HFF-Myc (cell line): Measurements from ENCODE around the gene SLC16A10.

Source experiments
- DNase-seq: peaks from one replicate; pipeline ENCODE4 v3.0.0-alpha.2; 2011; ENCODE audit warnings: low read depth; ENCODE audit errors: extremely low read depth
- H3K4me3 ChIP-seq: replicated peaks from 2 replicates; pipeline ENCODE4 v1.5.1; 2011; ENCODE audit warnings: low read depth, mild to moderate bottlenecking, control low read depth, low read length
- TF ChIP-seq, protein P1 (sequence below): IDR thresholded peaks from 2 replicates; pipeline ENCODE4 v1.5.1; 2012; ENCODE audit warnings: mild to moderate bottlenecking, low read depth, low read length, control low read depth; ENCODE audit errors: missing control alignments

The SLC16A10 gene

DNA sequence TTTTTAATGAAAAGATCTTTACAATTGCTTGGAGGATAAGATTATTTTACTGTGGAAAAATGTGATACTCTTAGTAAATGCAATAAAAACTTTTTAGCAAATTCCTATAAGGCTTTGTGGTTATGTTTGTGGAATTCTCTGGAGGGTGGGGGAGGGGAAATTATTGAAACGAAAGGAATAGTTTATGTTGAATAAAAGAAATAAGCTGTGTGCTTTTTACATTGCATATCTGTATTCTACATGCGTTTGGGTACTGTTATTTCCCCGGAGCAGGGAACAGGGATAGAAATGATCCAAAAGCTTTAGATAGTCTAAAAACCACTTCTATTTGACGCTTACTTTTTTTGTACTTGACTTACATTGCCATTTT, 143.8 kb downstream of the SLC16A10 start:
- H3K4me3 ChIP-seq: no peak overlapping the region
- TF ChIP-seq, protein P1, sequence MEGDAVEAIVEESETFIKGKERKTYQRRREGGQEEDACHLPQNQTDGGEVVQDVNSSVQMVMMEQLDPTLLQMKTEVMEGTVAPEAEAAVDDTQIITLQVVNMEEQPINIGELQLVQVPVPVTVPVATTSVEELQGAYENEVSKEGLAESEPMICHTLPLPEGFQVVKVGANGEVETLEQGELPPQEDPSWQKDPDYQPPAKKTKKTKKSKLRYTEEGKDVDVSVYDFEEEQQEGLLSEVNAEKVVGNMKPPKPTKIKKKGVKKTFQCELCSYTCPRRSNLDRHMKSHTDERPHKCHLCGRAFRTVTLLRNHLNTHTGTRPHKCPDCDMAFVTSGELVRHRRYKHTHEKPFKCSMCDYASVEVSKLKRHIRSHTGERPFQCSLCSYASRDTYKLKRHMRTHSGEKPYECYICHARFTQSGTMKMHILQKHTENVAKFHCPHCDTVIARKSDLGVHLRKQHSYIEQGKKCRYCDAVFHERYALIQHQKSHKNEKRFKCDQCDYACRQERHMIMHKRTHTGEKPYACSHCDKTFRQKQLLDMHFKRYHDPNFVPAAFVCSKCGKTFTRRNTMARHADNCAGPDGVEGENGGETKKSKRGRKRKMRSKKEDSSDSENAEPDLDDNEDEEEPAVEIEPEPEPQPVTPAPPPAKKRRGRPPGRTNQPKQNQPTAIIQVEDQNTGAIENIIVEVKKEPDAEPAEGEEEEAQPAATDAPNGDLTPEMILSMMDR: no peak
- no peak for DNase-seq

DNA sequence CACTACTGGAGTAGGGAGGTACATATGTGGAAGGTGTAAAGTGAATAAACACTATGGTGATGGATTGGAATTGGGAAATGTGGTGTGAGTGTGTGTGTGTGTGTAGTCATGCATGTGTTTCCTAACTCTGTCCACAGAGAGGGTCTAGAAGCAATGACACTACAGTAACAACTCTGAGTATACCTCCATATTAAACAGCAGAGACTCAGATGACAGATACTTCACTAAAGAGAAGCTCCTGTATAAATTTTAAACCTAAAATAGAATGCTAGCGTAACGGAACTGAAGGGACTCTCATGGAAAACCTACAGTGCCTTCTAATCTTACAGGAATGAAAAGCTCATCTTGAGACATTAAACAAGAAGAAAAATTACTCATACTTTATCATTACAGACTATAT, 150.5 kb downstream of the SLC16A10 start:
- no peak for DNase-seq
- no peak overlapping the region for H3K4me3 ChIP-seq
- TF ChIP-seq, protein P1: no peak

DNA sequence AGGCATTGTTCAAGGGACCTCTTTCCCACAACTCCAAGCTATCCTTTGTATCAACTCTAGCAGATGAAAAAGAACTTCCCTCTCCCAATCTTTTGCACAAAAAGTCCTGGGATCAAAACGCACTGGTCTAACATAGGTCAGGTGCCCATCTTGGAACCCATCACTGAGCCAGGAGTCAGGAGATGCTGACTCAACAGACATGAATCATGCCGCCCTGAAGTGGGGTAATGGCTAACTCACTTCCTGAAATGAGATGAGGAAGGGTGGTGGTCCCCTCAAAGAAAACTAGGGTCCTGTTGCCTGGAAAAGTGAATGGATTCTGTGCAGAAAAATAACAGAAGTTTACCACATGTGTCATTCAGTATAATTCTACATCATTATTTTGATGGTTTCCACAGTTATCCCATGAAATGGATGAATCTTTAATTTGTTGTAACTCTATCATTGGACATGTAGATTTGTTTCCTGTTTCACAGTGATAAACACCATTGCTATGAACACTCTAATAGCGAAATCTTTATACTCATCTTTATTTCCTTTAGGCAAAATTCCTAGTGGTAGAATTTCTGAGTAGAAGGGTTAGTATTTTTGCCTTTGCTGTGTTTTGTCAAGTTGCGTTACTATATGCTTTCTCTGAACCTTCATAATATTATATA, 151.3 kb downstream of the SLC16A10 start:
- no peak for DNase-seq
- H3K4me3 ChIP-seq: no peak overlapping the region
- TF ChIP-seq, protein P1: no peak

DNA sequence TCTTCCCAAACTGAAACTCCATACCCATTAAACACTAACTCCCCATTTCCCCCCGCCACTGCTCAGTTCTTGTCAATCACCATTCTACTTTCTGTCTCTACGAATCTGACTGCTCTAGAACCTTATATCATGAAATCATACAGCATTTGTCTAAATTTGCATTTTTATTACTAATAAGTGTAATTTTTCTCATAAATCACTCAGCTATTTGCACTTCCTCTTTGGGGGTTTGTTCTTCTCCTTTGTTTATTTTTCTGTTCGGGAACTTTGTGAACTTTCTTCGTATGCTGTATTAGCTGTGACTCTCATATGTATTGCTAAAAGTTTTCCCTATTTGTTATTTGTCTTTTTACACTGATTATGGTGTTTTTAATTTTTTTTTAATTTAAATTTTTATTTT, 152.2 kb downstream of the SLC16A10 start:
- no peak overlapping the region for H3K4me3 ChIP-seq
- TF ChIP-seq, protein P1: no peak
- DNase-seq: no peak

DNA sequence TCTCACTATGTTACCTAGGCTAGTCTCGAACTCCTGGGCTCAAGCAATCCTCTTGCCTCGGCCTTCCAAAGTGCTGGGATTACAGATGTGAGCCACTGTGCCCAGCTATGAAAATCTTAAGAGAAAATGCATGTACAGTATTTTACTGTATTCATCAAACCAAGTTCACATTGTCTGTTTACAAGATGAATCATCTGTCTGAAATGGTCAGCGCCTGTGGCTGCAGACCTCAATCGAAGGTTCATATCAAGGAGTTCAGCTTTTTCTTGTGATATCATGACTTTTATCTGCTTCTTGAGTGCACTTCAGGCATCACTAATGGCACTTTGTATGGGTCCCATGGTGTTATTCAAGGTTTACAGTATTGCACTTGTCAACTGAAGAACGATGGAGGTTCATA, 155.1 kb downstream of the SLC16A10 start:
- TF ChIP-seq, protein P1: no peak
- H3K4me3 ChIP-seq: no peak overlapping the region
- DNase-seq: no peak

DNA sequence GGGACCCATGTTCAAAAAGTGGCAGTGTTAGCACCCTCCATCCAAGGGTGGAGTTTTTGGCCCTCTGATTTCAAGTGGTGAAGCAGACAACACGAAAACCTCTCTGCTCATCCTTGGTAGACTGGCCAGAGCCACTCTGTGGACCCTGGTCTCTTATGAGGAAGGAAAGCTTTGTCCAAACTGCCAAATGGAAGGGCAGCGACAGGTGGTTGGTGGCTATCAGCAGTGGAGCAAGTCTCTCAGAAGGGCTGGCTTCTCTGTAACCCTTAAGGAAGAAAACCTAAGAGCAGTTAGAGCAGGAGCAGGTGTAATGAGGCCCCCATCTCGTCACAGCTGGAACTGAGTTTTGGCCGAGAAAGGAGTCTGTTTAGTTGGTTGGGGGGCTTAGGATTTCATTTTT, 155.8 kb downstream of the SLC16A10 start:
- TF ChIP-seq, protein P1: no peak

DNA sequence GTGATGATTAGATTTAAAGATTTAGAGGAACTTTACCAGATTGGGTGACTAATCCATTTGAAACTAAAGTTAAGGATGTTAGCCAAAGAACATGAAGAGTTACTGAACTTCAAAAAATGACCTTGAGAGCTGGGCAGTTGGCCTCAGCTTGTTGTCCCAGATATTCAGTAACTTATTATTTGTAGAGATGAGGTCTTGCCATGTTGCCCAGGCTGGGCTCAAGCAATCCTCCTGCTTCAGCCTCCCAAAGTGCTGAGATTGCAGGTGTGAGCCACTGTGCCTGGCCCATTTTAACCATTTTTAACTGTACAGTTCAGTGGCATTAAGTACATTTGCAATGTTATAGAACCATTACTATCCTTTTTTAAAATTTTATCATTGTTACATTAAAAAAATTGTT, 161.5 kb downstream of the SLC16A10 start:
- no peak for DNase-seq
- H3K4me3 ChIP-seq: no peak overlapping the region
- TF ChIP-seq, protein P1: no peak

More for the DNA sequence above, 155.8 kb downstream of the SLC16A10 start:
- H3K4me3 ChIP-seq: no peak overlapping the region
- DNase-seq: no peak
